Measurements from ENCODE around the gene KRTAP16-1. TPM values are rescaled to one million over a fixed set of nuclear protein-coding genes. Genes with fewer than 3 reads are reported as not detected.
A peak's percentile ranks its signal among the peaks of the same experiment; 100 is the strongest.

The KRTAP16-1 gene
- total and polyA plus RNA-seq, 2 of the 4 experiments (the other 2 are of a cell fraction), result not detected

DNA sequence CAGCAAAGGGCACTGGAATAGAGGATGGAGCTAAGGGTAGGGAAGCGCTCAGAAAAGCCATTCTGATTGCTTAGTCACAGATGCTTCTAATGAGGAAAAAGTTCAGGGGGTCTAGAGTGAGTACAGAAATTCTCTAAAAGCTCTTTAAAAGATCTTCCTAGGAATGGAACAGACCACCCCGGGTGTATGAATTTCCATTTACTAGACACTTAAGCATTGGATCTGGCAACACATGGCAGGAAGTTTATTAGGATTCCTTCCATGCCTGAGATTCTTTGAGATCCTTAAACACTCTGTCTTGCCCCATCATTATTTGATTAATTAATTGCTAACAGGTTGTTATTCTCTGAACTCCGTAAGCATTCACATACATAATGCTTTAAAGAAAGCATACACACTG is 25.1 kb downstream of the KRTAP16-1 start:
- Histone ChIP-seq H2BK120ac (ENCODE audit: low read depth, low read length) (peak overlapping the region; percentile 92), H2AFZ (replicated peaks; ENCODE audit: low read length, poor library complexity) (no peak overlapping the region), H3K18ac (ENCODE audit: low read depth, low read length) (peak overlapping the region; percentile 96; the same call in 1 of the 2 replicates), H3K14ac (replicated peaks; ENCODE audit: low read depth, low read length) (peak overlapping the region; percentile 88), H3K9me1 (ENCODE audit: insufficient read depth, low read length) (peaks cover 7% of the 10 kb centered on the region), H3K4me3 (ENCODE audit: insufficient read depth, low read depth, low read length) (no peak overlapping the region), H3K23ac (ENCODE audit: low read depth, low read length) (peak overlapping the region; percentile 19), H3K27me3 (ENCODE audit: control insufficient read depth, insufficient read depth, low read length) (no peaks in the 10 kb centered on the region), H2BK20ac (ENCODE audit: low read depth, low read length) (peak overlapping the region; percentile 81), H2BK5ac (ENCODE audit: low read depth, low read length, poor library complexity, severe bottlenecking) (peak overlapping the region; percentile 71), H4K20me1 (ENCODE audit: insufficient read depth, low read length) (no peaks in the 10 kb centered on the region), H2AK5ac (ENCODE audit: low read depth, low read length) (peak overlapping the region; percentile 88), H3K4me2 (ENCODE audit: low read depth, low read length) (peak overlapping the region; percentile 46; the same call in 1 of the 2 replicates), H3K36me3 (ENCODE audit: control insufficient read depth, insufficient read depth, low read length) (no peaks in the 10 kb centered on the region), H2BK15ac (ENCODE audit: low read depth, low read length) (peak overlapping the region; percentile 77; the same call in 1 of the 3 replicates), H4K5ac (ENCODE audit: low read depth, low read length) (peak overlapping the region; percentile 77; the same call in 1 of the 2 replicates), H3K9ac (ENCODE audit: low read depth, low read length) (peak overlapping the region; percentile 18; the same call in 1 of the 2 replicates), H4K91ac (ENCODE audit: insufficient read depth, low read depth, low read length) (peak overlapping the region; percentile 94), H3K56ac (ENCODE audit: extremely low read depth, insufficient read depth, low read length) (peak overlapping the region; percentile 33), H3K79me1 (ENCODE audit: low read depth in 1 of 2, low read length in 2 of 2) (no peaks in the 10 kb centered on the region), H2AK9ac (replicated peaks; ENCODE audit: low read depth, low read length, poor library complexity) (no peak overlapping the region), H3K27ac (ENCODE audit: insufficient read depth, low read length) (peak overlapping the region; percentile 15; the same call in 1 of the 2 replicates), H3K9me3 (ENCODE audit: control insufficient read depth, insufficient read depth, low read length) (no peaks in the 10 kb centered on the region), H3K4me1 (ENCODE audit: control insufficient read depth, insufficient read depth, low read length) (peaks cover 4% of the 10 kb centered on the region; the same call in 1 of the 2 replicates), H3K4ac (ENCODE audit: low read depth, low read length) (peak overlapping the region; percentile 80), H4K8ac (ENCODE audit: low read depth in 2 of 2, low read length in 2 of 2) (peak overlapping the region; percentile 26 to 79; a peak in 3 of 4 replicates)
- ATAC-seq (ENCODE audit: low read depth) (peak; percentile 76), DNase-seq (peak; percentile 41)
- WGBS, 2 experiments (ENCODE audit: extremely low coverage in 2 of 2, insufficient read length in 1 of 2), result 80% methylated on average over 1 of the region's 3 CpGs; no CpG with 5 or more reads in 1 of the 2 experiments
- dilution Hi-C loops (cut with HindIII; ENCODE audit: low sequenced_read_pairs, unreplicated experiment), result no loop called here
- ChIA-PET CTCF (no interaction called here), POLR2A (ENCODE audit: unreplicated experiment) (no interaction called here)
- no TSS peak for BruUV-seq (replicated peaks)
- intact Hi-C loops (cut with micrococcal nuclease), result no loop called here
- in situ Hi-C loops (cut with MboI; ENCODE audit: low sequenced_read_pairs), result no loop called here
- TF ChIP-seq MAFK (IDR thresholded peaks at IDR 0.05; ENCODE audit: low read depth, low read length) (no peak), USF2 (IDR thresholded peaks at IDR 0.05; ENCODE audit: low read depth, low read length) (no peak), FOS (IDR thresholded peaks at IDR 0.05; ENCODE audit: low read depth, low read length) (no peak), CEBPB (IDR thresholded peaks at IDR 0.05; ENCODE audit: low read depth, low read length) (no peak), SMC3 (IDR thresholded peaks at IDR 0.05; ENCODE audit: low read depth, low read length) (no peak), RFX5 (IDR thresholded peaks at IDR 0.05; ENCODE audit: low read depth, low read length) (no peak), RCOR1 (IDR thresholded peaks at IDR 0.05; ENCODE audit: insufficient replicate concordance, low read length) (no peak), BHLHE40 (IDR thresholded peaks at IDR 0.05; ENCODE audit: low read depth, low read length) (no peak), RAD21 (IDR thresholded peaks at IDR 0.05; ENCODE audit: low read length) (no peak), POLR2A (IDR thresholded peaks at IDR 0.05; ENCODE audit: low read depth, low read length) (no peak), NFE2L2 (IDR thresholded peaks at IDR 0.05; ENCODE audit: low read depth, low read length) (no peak)
- TF ChIP-seq, protein P1, sequence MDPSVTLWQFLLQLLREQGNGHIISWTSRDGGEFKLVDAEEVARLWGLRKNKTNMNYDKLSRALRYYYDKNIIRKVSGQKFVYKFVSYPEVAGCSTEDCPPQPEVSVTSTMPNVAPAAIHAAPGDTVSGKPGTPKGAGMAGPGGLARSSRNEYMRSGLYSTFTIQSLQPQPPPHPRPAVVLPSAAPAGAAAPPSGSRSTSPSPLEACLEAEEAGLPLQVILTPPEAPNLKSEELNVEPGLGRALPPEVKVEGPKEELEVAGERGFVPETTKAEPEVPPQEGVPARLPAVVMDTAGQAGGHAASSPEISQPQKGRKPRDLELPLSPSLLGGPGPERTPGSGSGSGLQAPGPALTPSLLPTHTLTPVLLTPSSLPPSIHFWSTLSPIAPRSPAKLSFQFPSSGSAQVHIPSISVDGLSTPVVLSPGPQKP (IDR thresholded peaks at IDR 0.05; ENCODE audit: borderline replicate concordance, low read depth, low read length), result no peak
- TF ChIP-seq, protein P2, sequence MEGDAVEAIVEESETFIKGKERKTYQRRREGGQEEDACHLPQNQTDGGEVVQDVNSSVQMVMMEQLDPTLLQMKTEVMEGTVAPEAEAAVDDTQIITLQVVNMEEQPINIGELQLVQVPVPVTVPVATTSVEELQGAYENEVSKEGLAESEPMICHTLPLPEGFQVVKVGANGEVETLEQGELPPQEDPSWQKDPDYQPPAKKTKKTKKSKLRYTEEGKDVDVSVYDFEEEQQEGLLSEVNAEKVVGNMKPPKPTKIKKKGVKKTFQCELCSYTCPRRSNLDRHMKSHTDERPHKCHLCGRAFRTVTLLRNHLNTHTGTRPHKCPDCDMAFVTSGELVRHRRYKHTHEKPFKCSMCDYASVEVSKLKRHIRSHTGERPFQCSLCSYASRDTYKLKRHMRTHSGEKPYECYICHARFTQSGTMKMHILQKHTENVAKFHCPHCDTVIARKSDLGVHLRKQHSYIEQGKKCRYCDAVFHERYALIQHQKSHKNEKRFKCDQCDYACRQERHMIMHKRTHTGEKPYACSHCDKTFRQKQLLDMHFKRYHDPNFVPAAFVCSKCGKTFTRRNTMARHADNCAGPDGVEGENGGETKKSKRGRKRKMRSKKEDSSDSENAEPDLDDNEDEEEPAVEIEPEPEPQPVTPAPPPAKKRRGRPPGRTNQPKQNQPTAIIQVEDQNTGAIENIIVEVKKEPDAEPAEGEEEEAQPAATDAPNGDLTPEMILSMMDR (conservative IDR thresholded peaks at IDR 0.05; ENCODE audit: low read depth, low read length), result no peak

Measured in IMR-90 (cell line).